H9 (cell line): ENCODE data around the gene DESI2. TPM values are rescaled to one million over a fixed set of nuclear protein-coding genes. Genes with fewer than 3 reads are reported as not detected.
A peak's percentile ranks its signal among the peaks of the same experiment; 100 is the strongest.

Experiments
- DNase-seq: peaks from one replicate; pipeline ENCODE4 v3.0.0-alpha.2; 2017
- H2AFZ ChIP-seq: one replicate; pipeline ENCODE4 v1.6.1; 2013; ENCODE audit warnings: mild to moderate bottlenecking, low read length, control low read depth, moderate library complexity
- H2AK5ac ChIP-seq: 2 replicates; pipeline ENCODE4 v1.6.1; 2013; ENCODE audit warnings: low read length, control low read depth, mixed read lengths; ENCODE audit not compliant: insufficient read length
- H2BK120ac ChIP-seq: one replicate; pipeline ENCODE4 v1.6.1; 2013; ENCODE audit warnings: low read depth, mild to moderate bottlenecking, low read length, control low read depth, inconsistent platforms; ENCODE audit not compliant: poor library complexity, severe bottlenecking
- H2BK12ac ChIP-seq: 2 replicates; pipeline ENCODE4 v1.6.1; 2013; ENCODE audit warnings: low read length, control low read depth, mixed read lengths, low read depth; ENCODE audit not compliant: insufficient read length
- H2BK15ac ChIP-seq: 2 replicates; pipeline ENCODE4 v1.6.1; 2013; ENCODE audit warnings: low read depth, low read length, control low read depth
- H2BK20ac ChIP-seq: one replicate; pipeline ENCODE4 v1.6.1; 2013; ENCODE audit warnings: low read depth, mild to moderate bottlenecking, low read length, control low read depth, inconsistent platforms; ENCODE audit not compliant: poor library complexity, severe bottlenecking
- H2BK5ac ChIP-seq: 2 replicates; pipeline ENCODE4 v1.6.1; 2013; ENCODE audit warnings: low read length, control low read depth, mixed read lengths; ENCODE audit not compliant: insufficient read length
- H3K14ac ChIP-seq: 2 replicates; pipeline ENCODE4 v1.6.1; 2013; ENCODE audit warnings: low read length, control low read depth; ENCODE audit not compliant: insufficient read depth
- H3K18ac ChIP-seq: 2 replicates; pipeline ENCODE4 v1.6.1; 2013; ENCODE audit warnings: low read depth, mild to moderate bottlenecking, mixed read lengths, low read length, control low read depth; ENCODE audit not compliant: insufficient read length
- H3K23ac ChIP-seq: 2 replicates; pipeline ENCODE4 v1.6.1; 2013; ENCODE audit warnings: low read length, control low read depth, mixed read lengths, low read depth; ENCODE audit not compliant: insufficient read length
- H3K23me2 ChIP-seq: 2 replicates; pipeline ENCODE4 v1.6.1; 2013; ENCODE audit warnings: low read depth, mild to moderate bottlenecking, mixed read lengths, low read length, control low read depth; ENCODE audit not compliant: insufficient read length, poor library complexity, severe bottlenecking
- H3K27ac ChIP-seq: 2 replicates; pipeline ENCODE4 v1.5.1; 2013; ENCODE audit warnings: low read length, control low read depth, mixed read lengths, low read depth; ENCODE audit not compliant: insufficient read length
- H3K27me3 ChIP-seq: 2 replicates; pipeline ENCODE4 v1.6.1; 2013; ENCODE audit warnings: low read length, control low read depth, inconsistent platforms; ENCODE audit not compliant: insufficient read depth
- H3K4ac ChIP-seq: 2 replicates; pipeline ENCODE4 v1.6.1; 2013; ENCODE audit warnings: low read depth, mild to moderate bottlenecking, control low read depth, inconsistent platforms, low read length, moderate library complexity
- H3K4me1 ChIP-seq: 2 replicates; pipeline ENCODE4 v1.6.1; 2013; ENCODE audit warnings: low read length, control low read depth, inconsistent platforms; ENCODE audit not compliant: insufficient read depth
- H3K4me2 ChIP-seq: 2 replicates; pipeline ENCODE4 v1.6.1; 2013; ENCODE audit warnings: low read length, control low read depth, mixed read lengths; ENCODE audit not compliant: insufficient read length, insufficient read depth
- H3K56ac ChIP-seq: 2 replicates; pipeline ENCODE4 v1.6.1; 2013; ENCODE audit warnings: low read depth, mild to moderate bottlenecking, mixed read lengths, low read length, control low read depth; ENCODE audit not compliant: insufficient read length
- H3K79me1 ChIP-seq: 2 replicates; pipeline ENCODE4 v1.6.1; 2013; ENCODE audit warnings: low read depth, mild to moderate bottlenecking, moderate library complexity, low read length, control low read depth, inconsistent platforms; ENCODE audit not compliant: insufficient read depth, poor library complexity, severe bottlenecking
- H3K79me2 ChIP-seq: 2 replicates; pipeline ENCODE4 v1.6.1; 2013; ENCODE audit warnings: low read length, control low read depth, inconsistent platforms; ENCODE audit not compliant: insufficient read depth
- H3K9ac ChIP-seq: 2 replicates; pipeline ENCODE4 v1.6.1; 2013; ENCODE audit warnings: low read length, control low read depth, mixed read lengths; ENCODE audit not compliant: insufficient read length; ENCODE audit errors: extremely low read depth
- H3K9me3 ChIP-seq: one replicate; pipeline ENCODE4 v1.6.1; 2013; ENCODE audit warnings: low read depth, low read length, inconsistent platforms; ENCODE audit not compliant: control insufficient read depth
- H3T11ph ChIP-seq: one replicate; pipeline ENCODE4 v1.6.1; 2013; ENCODE audit warnings: mild to moderate bottlenecking, low read length, control low read depth, inconsistent platforms
- H4K20me1 ChIP-seq: one replicate; pipeline ENCODE4 v1.6.1; 2013; ENCODE audit not compliant: control insufficient read depth, insufficient read length, insufficient read depth
- H4K5ac ChIP-seq: 2 replicates; pipeline ENCODE4 v1.6.1; 2013; ENCODE audit warnings: low read depth, mild to moderate bottlenecking, mixed read lengths, low read length, control low read depth; ENCODE audit not compliant: insufficient read length
- H4K8ac ChIP-seq: replicated peaks from 2 replicates; pipeline ENCODE4 v1.6.1; 2013; ENCODE audit warnings: low read length, control low read depth, mixed read lengths, low read depth; ENCODE audit not compliant: insufficient read length
- H4K91ac ChIP-seq: 2 replicates; pipeline ENCODE4 v1.6.1; 2013; ENCODE audit warnings: low read depth, mild to moderate bottlenecking, moderate library complexity, mixed read lengths, low read length, control low read depth; ENCODE audit not compliant: insufficient read length
- H3K27ac Mint-ChIP-seq, 3 experiments: 2 replicates in 2 of 3; 3 replicates in 1 of 3; pipeline ENCODE4 v1.8.0; 2020 to 2021; ENCODE audit warnings: mixed read lengths in 3 of 3, mild to moderate bottlenecking in 1 of 3, moderate library complexity in 1 of 3
- H3K27me3 Mint-ChIP-seq: 2 replicates; pipeline ENCODE4 v1.8.0; 2021; ENCODE audit warnings: low read depth, mild to moderate bottlenecking, moderate library complexity, mixed read lengths
- H3K36me3 Mint-ChIP-seq, 3 experiments: 2 replicates in 2 of 3; 3 replicates in 1 of 3; pipeline ENCODE4 v1.8.0; 2020 to 2021; ENCODE audit warnings: low read depth in 3 of 3, mixed read lengths in 3 of 3; ENCODE audit not compliant: insufficient read depth in 1 of 3
- H3K4me1 Mint-ChIP-seq, 2 experiments: 2 replicates each; pipeline ENCODE4 v1.8.0; 2020; ENCODE audit warnings: mixed read lengths in 2 of 2
- H3K4me3 Mint-ChIP-seq, 2 experiments: 2 replicates in 1 of 2; 3 replicates in 1 of 2; pipeline ENCODE4 v1.8.0; 2020 to 2021; ENCODE audit warnings: mild to moderate bottlenecking in 2 of 2, mixed read lengths in 2 of 2, moderate library complexity in 1 of 2
- H3K9me3 Mint-ChIP-seq, 2 experiments: 2 replicates in 1 of 2; 3 replicates in 1 of 2; pipeline ENCODE4 v1.8.0; 2020; ENCODE audit warnings: mild to moderate bottlenecking in 2 of 2, mixed read lengths in 2 of 2, moderate library complexity in 1 of 2
- WGBS: extraction: QIAGEN DNeasy Blood & Tissue Kit; methylation state at CpG from one replicate; pipeline ENCODE4 v1.1.7; 2013; ENCODE audit warnings: missing lambda C conversion rate, low lambda C conversion rate, mixed read lengths; ENCODE audit not compliant: insufficient read length; ENCODE audit errors: extremely low coverage; 5-methylcytosine and 5-hydroxymethylcytosine counted together
- total RNA-seq: library from RNA; stranded (reverse); gene quantifications from 2 replicates; pipeline ENCODE4 v1.2.1, GENCODE V29; 2021
- TF ChIP-seq, protein P1 (sequence below): fragments of 200-600 bp; sonication (generic); conservative IDR thresholded peaks from 3 replicates; pipeline ENCODE4 v1.8.0; 2021; ENCODE audit warnings: antibody characterized with exemption, mild to moderate bottlenecking

DESI2 gene
- total RNA-seq, 1 experiment from 2014 or later = 89.9 TPM

- WGBS = no CpG with 5 or more reads among the region's 5 CpGs
- Histone ChIP-seq H3K9ac (no peak overlapping the region), H3K4me1 (no peaks in the 10 kb centered on the region), H3K4me2 (no peak overlapping the region), H3K23me2 (no peaks in the 10 kb centered on the region), H3K23ac (no peak overlapping the region), H3K79me2 (no peaks in the 10 kb centered on the region), H4K91ac (no peak overlapping the region), H3K14ac (no peak overlapping the region), H2BK20ac (no peak overlapping the region), H3T11ph (no peak overlapping the region), H3K79me1 (no peaks in the 10 kb centered on the region), H4K20me1 (no peaks in the 10 kb centered on the region), H3K9me3 (no peaks in the 10 kb centered on the region), H4K5ac (no peak overlapping the region), H3K56ac (no peak overlapping the region), H2BK120ac (peak overlapping the region; percentile 28), H2AFZ (no peak overlapping the region), H3K27ac (no peak overlapping the region), H2BK15ac (no peak overlapping the region), H2BK5ac (no peak overlapping the region), H3K27me3 (no peaks in the 10 kb centered on the region), H4K8ac (no peak overlapping the region), H2AK5ac (no peak overlapping the region), H3K4ac (no peak overlapping the region), H2BK12ac (no peak overlapping the region), H3K18ac (no peak overlapping the region)
- no peak overlapping the region for H3K4me3 Mint-ChIP-seq
- peaks cover 6 to 8% of the 10 kb centered on the region in 2 experiments for H3K4me1 Mint-ChIP-seq
- TF ChIP-seq, protein P1, sequence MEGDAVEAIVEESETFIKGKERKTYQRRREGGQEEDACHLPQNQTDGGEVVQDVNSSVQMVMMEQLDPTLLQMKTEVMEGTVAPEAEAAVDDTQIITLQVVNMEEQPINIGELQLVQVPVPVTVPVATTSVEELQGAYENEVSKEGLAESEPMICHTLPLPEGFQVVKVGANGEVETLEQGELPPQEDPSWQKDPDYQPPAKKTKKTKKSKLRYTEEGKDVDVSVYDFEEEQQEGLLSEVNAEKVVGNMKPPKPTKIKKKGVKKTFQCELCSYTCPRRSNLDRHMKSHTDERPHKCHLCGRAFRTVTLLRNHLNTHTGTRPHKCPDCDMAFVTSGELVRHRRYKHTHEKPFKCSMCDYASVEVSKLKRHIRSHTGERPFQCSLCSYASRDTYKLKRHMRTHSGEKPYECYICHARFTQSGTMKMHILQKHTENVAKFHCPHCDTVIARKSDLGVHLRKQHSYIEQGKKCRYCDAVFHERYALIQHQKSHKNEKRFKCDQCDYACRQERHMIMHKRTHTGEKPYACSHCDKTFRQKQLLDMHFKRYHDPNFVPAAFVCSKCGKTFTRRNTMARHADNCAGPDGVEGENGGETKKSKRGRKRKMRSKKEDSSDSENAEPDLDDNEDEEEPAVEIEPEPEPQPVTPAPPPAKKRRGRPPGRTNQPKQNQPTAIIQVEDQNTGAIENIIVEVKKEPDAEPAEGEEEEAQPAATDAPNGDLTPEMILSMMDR = no peak
- H3K27me3 Mint-ChIP-seq = no peaks in the 10 kb centered on the region
- H3K27ac Mint-ChIP-seq = no peak overlapping the region
- 0 out of 5 replicates have a peak, but pooled peaks cover 0 to 2% of the 10 kb centered on the region in 2 experiments for H3K9me3 Mint-ChIP-seq
- peaks cover 0 to 9% (median 0%) of the 10 kb centered on the region in 3 experiments; a peak in 2 of 7 replicates for H3K36me3 Mint-ChIP-seq
- no peak for DNase-seq
Observed at GRCh38 chr1:244741692-244742091, 88.8 kb downstream of the DESI2 start.
